HepG2 (cell line): ENCODE data around the gene UNC119B. TPM values are rescaled to one million over a fixed set of nuclear protein-coding genes. Genes with fewer than 3 reads are reported as not detected.

ENCODE experiments used
- AKAP8 ChIP-seq: sonication (generic); formaldehyde crosslinking; IDR thresholded peaks from 2 replicates; pipeline ENCODE4 v1.5.1; 2020; ENCODE audit warnings: mild to moderate bottlenecking, missing genetic modification reagents
- BCL3 ChIP-seq: sonication (generic); formaldehyde crosslinking; IDR thresholded peaks from 2 replicates; pipeline ENCODE4 v1.5.1; 2020; ENCODE audit warnings: mild to moderate bottlenecking, missing genetic modification reagents, moderate library complexity
- CEBPG ChIP-seq: IDR thresholded peaks from 2 replicates; pipeline ENCODE4 v1.6.1; 2016
- DDIT3 ChIP-seq: sonication (generic); formaldehyde crosslinking; IDR thresholded peaks from 2 replicates; pipeline ENCODE4 v1.4.0; 2020; ENCODE audit warnings: mild to moderate bottlenecking, missing genetic modification reagents
- ETV6 ChIP-seq: sonication (generic); formaldehyde crosslinking; conservative IDR thresholded peaks from 2 replicates; pipeline ENCODE4 v1.4.0; 2020; ENCODE audit warnings: missing genetic modification reagents
- GABPA ChIP-seq, 2 experiments: IDR thresholded peaks; 2 replicates each; pipeline ENCODE4 v1.6.1; 2011 to 2016; ENCODE audit warnings: low read depth in 2 of 2, low read length in 1 of 2, missing biosample characterization in 1 of 2, missing genetic modification characterization in 1 of 2
- KDM2A ChIP-seq: sonication (generic); formaldehyde crosslinking; IDR thresholded peaks from 2 replicates; pipeline ENCODE4 v1.4.0; 2020; ENCODE audit warnings: low read depth, missing genetic modification reagents, borderline replicate concordance
- PHF8 ChIP-seq: sonication (generic); formaldehyde crosslinking; IDR thresholded peaks from 2 replicates; pipeline ENCODE4 v1.5.0; 2020; ENCODE audit warnings: missing genetic modification reagents
- SNAPC4 ChIP-seq: sonication (generic); formaldehyde crosslinking; IDR thresholded peaks from 2 replicates; pipeline ENCODE4 v1.4.0; 2020; ENCODE audit warnings: mild to moderate bottlenecking, missing genetic modification reagents
- ZBTB33 ChIP-seq: sonication (generic); formaldehyde crosslinking; IDR thresholded peaks from 2 replicates; pipeline ENCODE4 v1.4.0; 2020; ENCODE audit warnings: missing genetic modification reagents
- ZBTB39 ChIP-seq: sonication (generic); formaldehyde crosslinking; IDR thresholded peaks from 2 replicates; pipeline ENCODE4 v1.5.0; 2020; ENCODE audit warnings: missing genetic modification reagents
- ZNF275 ChIP-seq: sonication (generic); formaldehyde crosslinking; IDR thresholded peaks from 2 replicates; pipeline ENCODE4 v1.8.0; 2022; ENCODE audit warnings: missing genetic modification reagents, mild to moderate bottlenecking, inconsistent platforms, borderline replicate concordance
- ZNF343 ChIP-seq: sonication (generic); formaldehyde crosslinking; IDR thresholded peaks from 2 replicates; pipeline ENCODE4 v1.4.0; 2020; ENCODE audit warnings: mild to moderate bottlenecking, missing genetic modification reagents
- ZNF598 ChIP-seq: sonication (generic); formaldehyde crosslinking; IDR thresholded peaks from 2 replicates; pipeline ENCODE4 v1.5.1; 2020; ENCODE audit warnings: mild to moderate bottlenecking, missing genetic modification reagents, borderline replicate concordance
- ZNF615 ChIP-seq: sonication (generic); formaldehyde crosslinking; IDR thresholded peaks from 2 replicates; pipeline ENCODE4 v1.5.0; 2020; ENCODE audit warnings: mild to moderate bottlenecking, missing genetic modification reagents, borderline replicate concordance
- ZNF749 ChIP-seq: sonication (generic); formaldehyde crosslinking; IDR thresholded peaks from 2 replicates; pipeline ENCODE4 v1.8.0; 2022; ENCODE audit warnings: mild to moderate bottlenecking, missing genetic modification reagents, moderate library complexity, borderline replicate concordance
- polyA plus RNA-seq, 8 experiments: library from polyadenylated mRNA; depleted of rRNA in 3 of 8; stranded (reverse) in 7 of 8; unstranded in 1 of 8; fragments of >200 nt; fragmentation: Illumina TruSeq in 4 of 8; extraction: Trizol in 4 of 8; gene quantifications; 2 replicates each; pipeline versions ENCODE4 v1.2.1 to v1.2.3, GENCODE V29; 2011 to 2016; ENCODE audit warnings: low read depth in 4 of 8, missing spikeins in 1 of 8, mixed read lengths in 1 of 8; ENCODE audit not compliant: insufficient read depth in 1 of 8
- total RNA-seq, 5 experiments: library from RNA; depleted of rRNA; stranded (reverse); fragments of >200 nt; fragmentation: Illumina TruSeq; extraction: Trizol; gene quantifications; 2 replicates each; pipeline ENCODE4 v1.2.3, GENCODE V29; 2016; ENCODE audit warnings: low read depth in 1 of 5

Gene UNC119B
- total and polyA plus RNA-seq, 2 of the 13 experiments (the other 11 are each of a cell fraction or from before 2014, with no cell fraction given), result 19.6 to 19.7 TPM

GRCh38 chr12:120692524-120693033, 17.7 kb upstream of the UNC119B start (continued):
- TF ChIP-seq ZBTB33 (CRISPR knock-in tag), result no peak
- no peak for TF ChIP-seq SNAPC4 (CRISPR knock-in tag)
- TF ChIP-seq DDIT3 (CRISPR knock-in tag), result no peak
- TF ChIP-seq PHF8, result no peak
- TF ChIP-seq BCL3 (CRISPR knock-in tag), result no peak
- TF ChIP-seq ZNF275 (CRISPR knock-in tag), result no peak
- TF ChIP-seq CEBPG, result no peak
- TF ChIP-seq ZNF615 (CRISPR knock-in tag), result no peak
- no peak for TF ChIP-seq GABPA (IDR thresholded peaks at IDR 0.05; ENCODE audit: low read depth, low read length)
- TF ChIP-seq GABPA (CRISPR knock-in tag; IDR thresholded peaks at IDR 0.05; ENCODE audit: low read depth), result peak; percentile 35; the same call in 1 of the 2 replicates
- TF ChIP-seq AKAP8 (CRISPR knock-in tag), result no peak
- TF ChIP-seq ZNF343 (CRISPR knock-in tag), result no peak
- no peak for TF ChIP-seq ETV6 (CRISPR knock-in tag)
- TF ChIP-seq ZNF598, result no peak
- TF ChIP-seq ZBTB39 (CRISPR knock-in tag), result no peak
- no peak for TF ChIP-seq KDM2A (CRISPR knock-in tag)
- no peak for TF ChIP-seq ZNF749 (CRISPR knock-in tag)
